A549 (cell line): ENCODE measurements around the gene RACGAP1. TPM values are rescaled to one million over a fixed set of nuclear protein-coding genes. Genes with fewer than 3 reads are reported as not detected.

Experiments used
- ATAC-seq, 2 experiments: fragments of 200-7000 bp in 1 of 2; fragments of >200 bp in 1 of 2; cut with Nextera tagmentation in 1 of 2; cut with Tn5 transposase in 1 of 2; 3 replicates each; pipeline versions ENCODE4 v1.8.0 to v1.9.1; 2018 to 2020; ENCODE audit warnings: mild to moderate bottlenecking in 1 of 2, moderate library complexity in 1 of 2
- CTCF ChIA-PET: fragments of 300-600 bp; sonication (Branson Sonifier 250); formaldehyde crosslinking; extraction: SDS; loops from one replicate; lab custom pipeline; 2021; ENCODE audit warnings: antibody characterized with exemption, inconsistent platforms; lab: Yijun Ruan, JAX
- POLR2A ChIA-PET: fragments of 350-600 bp; formaldehyde crosslinking; extraction: SDS; loops from one replicate; lab custom pipeline; 2021; ENCODE audit warnings: antibody characterized with exemption, inconsistent platforms; lab: Yijun Ruan, JAX
- DNase-seq, 2 experiments: peaks; one replicate each; pipeline versions ENCODE4 v3.0.0 to v3.0.0-alpha.2; 2011 to 2016; ENCODE audit warnings: low read depth in 1 of 2, low spot score in 1 of 2
- FAIRE-seq: peaks from 2 replicates; lab custom pipeline; 2011; peaks lifted over from hg19 to GRCh38; lab: Jason Lieb, UNC
- H3K27ac ChIP-seq, 2 experiments: fragments of >200 bp; sonication (Bioruptor Twin); formaldehyde crosslinking; 3 replicates each; pipeline ENCODE4 v1.5.1; 2016 to 2017
- H3K4me1 ChIP-seq: fragments of >200 bp; sonication (Bioruptor Twin); formaldehyde crosslinking; 3 replicates; pipeline ENCODE4 v1.6.1; 2016
- H3K4me2 ChIP-seq: fragments of >200 bp; sonication (Bioruptor Twin); formaldehyde crosslinking; 3 replicates; pipeline ENCODE4 v1.6.1; 2016
- H3K4me3 ChIP-seq: fragments of >200 bp; sonication (Bioruptor Twin); formaldehyde crosslinking; 3 replicates; pipeline ENCODE4 v1.5.1; 2016
- H3K9me3 ChIP-seq: fragments of >200 bp; sonication (Bioruptor Twin); formaldehyde crosslinking; 3 replicates; pipeline ENCODE4 v1.6.1; 2016
- BHLHE40 ChIP-seq: IDR thresholded peaks from 2 replicates; pipeline ENCODE4 v1.6.1; 2012; ENCODE audit warnings: low read depth, low read length, inconsistent platforms
- CBX8 ChIP-seq: fragments of 200-600 bp; sonication (generic); IDR thresholded peaks from 2 replicates; pipeline ENCODE4 v1.6.1; 2016
- CEBPB ChIP-seq, 2 experiments: fragments of >200 bp in 1 of 2; sonication (Bioruptor Twin) in 1 of 2; formaldehyde crosslinking in 1 of 2; IDR thresholded peaks; 2 replicates each; pipeline ENCODE4 v1.6.1; 2012 to 2016
- CHD2 ChIP-seq: fragments of 150-350 bp; IDR thresholded peaks from 2 replicates; pipeline ENCODE4 v1.6.1; 2014; ENCODE audit warnings: low read length; ENCODE audit not compliant: partially characterized antibody
- CHD4 ChIP-seq: fragments of 200-600 bp; sonication (generic); IDR thresholded peaks from 2 replicates; pipeline ENCODE4 v1.6.1; 2016; ENCODE audit warnings: antibody characterized with exemption, mild to moderate bottlenecking, borderline replicate concordance
- EHF ChIP-seq: fragments of 250-450 bp; sonication (Bioruptor Pico); IDR thresholded peaks from 2 replicates; pipeline ENCODE4 v1.5.0; 2020; ENCODE audit warnings: mild to moderate bottlenecking
- FOSB ChIP-seq: fragments of 250-450 bp; sonication (Bioruptor Pico); IDR thresholded peaks from 2 replicates; pipeline ENCODE4 v1.5.0; 2020; ENCODE audit warnings: mild to moderate bottlenecking, moderate library complexity
- FOXS1 ChIP-seq: fragments of 250-450 bp; sonication (Bioruptor Pico); IDR thresholded peaks from 2 replicates; pipeline ENCODE4 v1.5.0; 2020; ENCODE audit warnings: mild to moderate bottlenecking, moderate library complexity
- KDM5A ChIP-seq: fragments of 200-600 bp; sonication (generic); IDR thresholded peaks from 2 replicates; pipeline ENCODE4 v1.6.1; 2016; ENCODE audit warnings: antibody characterized with exemption, mild to moderate bottlenecking
- MAZ ChIP-seq: fragments of 150-350 bp; IDR thresholded peaks from 2 replicates; pipeline ENCODE4 v1.6.1; 2014; ENCODE audit warnings: antibody characterized with exemption, low read depth, low read length, borderline replicate concordance
- MYC ChIP-seq: IDR thresholded peaks from 2 replicates; pipeline ENCODE4 v1.6.1; 2012; ENCODE audit warnings: mild to moderate bottlenecking, inconsistent platforms, low read length, improper control_type of control experiment, borderline replicate concordance
- POLR2AphosphoS2 ChIP-seq: conservative IDR thresholded peaks from 2 replicates; pipeline ENCODE4 v1.6.1; 2012; ENCODE audit warnings: low read length, improper control_type of control experiment, inconsistent platforms
- RFX5 ChIP-seq: fragments of 450-650 bp; IDR thresholded peaks from 2 replicates; pipeline ENCODE4 v1.7.1; 2014; ENCODE audit warnings: antibody characterized with exemption, mild to moderate bottlenecking, moderate library complexity
- SMC3 ChIP-seq: fragments of >200 bp; sonication (Bioruptor Twin); formaldehyde crosslinking; IDR thresholded peaks from 3 replicates; pipeline ENCODE4 v1.6.1; 2018; ENCODE audit warnings: inconsistent platforms
- ZFP36 ChIP-seq: fragments of 450-650 bp; IDR thresholded peaks from 2 replicates; pipeline ENCODE4 v1.6.1; 2014; ENCODE audit warnings: borderline replicate concordance; ENCODE audit not compliant: partially characterized antibody
- WGBS: methylation state at CpG from one replicate; pipeline ENCODE4 v1.1.6; 2017; ENCODE audit errors: missing lambda C conversion rate; 5-methylcytosine and 5-hydroxymethylcytosine counted together
- polyA plus RNA-seq, 4 experiments: library from polyadenylated mRNA; depleted of rRNA in 3 of 4; stranded (reverse); fragments of >200 nt; fragmentation: RNase III in 1 of 4; extraction: RNeasy Plus Mini Kit Qiagen cat#74134 plus additional on column Dnase treatment in 1 of 4; gene quantifications; 2 replicates in 3 of 4; 3 replicates in 1 of 4; pipeline ENCODE4 v1.2.3, GENCODE V29; 2011 to 2017
- TF ChIP-seq, protein P1 (sequence below): fragments of 200-600 bp; sonication (generic); IDR thresholded peaks from 2 replicates; pipeline ENCODE4 v1.6.1; 2016; ENCODE audit warnings: antibody characterized with exemption, mild to moderate bottlenecking, moderate library complexity
- TF ChIP-seq, protein P2 (sequence below): fragments of 150-350 bp; IDR thresholded peaks from 2 replicates; pipeline ENCODE4 v1.6.1; 2014; ENCODE audit warnings: low read depth, mild to moderate bottlenecking, low read length
- TF ChIP-seq, protein P3 (sequence below): fragments of 250-450 bp; sonication (Bioruptor Pico); IDR thresholded peaks from 2 replicates; pipeline ENCODE4 v1.5.0; 2021; ENCODE audit warnings: mild to moderate bottlenecking, moderate library complexity, borderline replicate concordance
- TF ChIP-seq, protein P4 (sequence below): IDR thresholded peaks from 2 replicates; pipeline ENCODE4 v1.6.1; 2012
- TF ChIP-seq, protein P5 (sequence below): fragments of >200 bp; sonication (Bioruptor Twin); formaldehyde crosslinking; IDR thresholded peaks from 2 replicates; pipeline ENCODE4 v1.6.1; 2016

Gene RACGAP1
- polyA plus RNA-seq, 2 of the 4 experiments (the other 2 are of a cell fraction) = 103 to 107 TPM

DNA sequence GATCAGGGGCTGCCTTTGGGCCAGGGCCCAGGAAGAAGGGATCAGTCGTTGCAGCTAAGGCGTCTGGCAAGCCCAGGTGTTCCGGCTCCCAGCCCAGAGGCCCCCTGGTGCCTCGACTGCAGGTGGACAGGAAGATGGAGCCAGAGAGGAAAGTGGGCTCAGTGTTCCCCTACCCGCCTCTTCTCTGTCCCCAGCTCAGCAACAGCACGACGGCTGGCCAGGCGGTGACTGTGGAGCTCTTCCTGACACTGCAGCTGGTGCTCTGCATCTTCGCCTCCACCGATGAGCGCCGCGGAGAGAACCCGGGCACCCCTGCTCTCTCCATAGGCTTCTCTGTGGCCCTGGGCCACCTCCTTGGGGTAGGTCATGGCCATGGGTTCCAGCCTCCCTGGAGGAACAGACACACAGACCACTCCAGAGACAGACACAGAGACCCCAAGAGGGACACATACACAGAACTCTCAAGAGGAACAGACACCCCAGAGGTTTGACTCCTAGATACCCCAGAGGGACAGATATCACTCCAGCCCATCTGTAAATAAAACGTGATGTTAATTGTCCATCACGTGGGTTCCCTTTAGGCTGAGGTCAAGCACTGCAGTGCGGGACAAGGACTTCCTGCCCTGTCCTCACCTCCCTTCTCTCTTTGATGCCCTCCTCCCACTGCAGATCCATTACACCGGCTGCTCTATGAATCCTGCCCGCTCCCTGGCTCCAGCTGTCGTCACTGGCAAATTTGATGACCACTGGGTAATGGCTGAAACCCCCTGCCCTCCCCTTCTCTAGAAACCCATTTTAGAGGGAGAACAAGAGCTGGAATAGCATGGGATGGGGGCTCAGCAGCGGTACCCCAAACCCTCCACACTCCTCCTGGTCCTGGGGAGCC lies 71.1 kb downstream of the RACGAP1 start:
- TF ChIP-seq KDM5A = no peak
- TF ChIP-seq POLR2AphosphoS2 = no peak
- TF ChIP-seq, protein P1, sequence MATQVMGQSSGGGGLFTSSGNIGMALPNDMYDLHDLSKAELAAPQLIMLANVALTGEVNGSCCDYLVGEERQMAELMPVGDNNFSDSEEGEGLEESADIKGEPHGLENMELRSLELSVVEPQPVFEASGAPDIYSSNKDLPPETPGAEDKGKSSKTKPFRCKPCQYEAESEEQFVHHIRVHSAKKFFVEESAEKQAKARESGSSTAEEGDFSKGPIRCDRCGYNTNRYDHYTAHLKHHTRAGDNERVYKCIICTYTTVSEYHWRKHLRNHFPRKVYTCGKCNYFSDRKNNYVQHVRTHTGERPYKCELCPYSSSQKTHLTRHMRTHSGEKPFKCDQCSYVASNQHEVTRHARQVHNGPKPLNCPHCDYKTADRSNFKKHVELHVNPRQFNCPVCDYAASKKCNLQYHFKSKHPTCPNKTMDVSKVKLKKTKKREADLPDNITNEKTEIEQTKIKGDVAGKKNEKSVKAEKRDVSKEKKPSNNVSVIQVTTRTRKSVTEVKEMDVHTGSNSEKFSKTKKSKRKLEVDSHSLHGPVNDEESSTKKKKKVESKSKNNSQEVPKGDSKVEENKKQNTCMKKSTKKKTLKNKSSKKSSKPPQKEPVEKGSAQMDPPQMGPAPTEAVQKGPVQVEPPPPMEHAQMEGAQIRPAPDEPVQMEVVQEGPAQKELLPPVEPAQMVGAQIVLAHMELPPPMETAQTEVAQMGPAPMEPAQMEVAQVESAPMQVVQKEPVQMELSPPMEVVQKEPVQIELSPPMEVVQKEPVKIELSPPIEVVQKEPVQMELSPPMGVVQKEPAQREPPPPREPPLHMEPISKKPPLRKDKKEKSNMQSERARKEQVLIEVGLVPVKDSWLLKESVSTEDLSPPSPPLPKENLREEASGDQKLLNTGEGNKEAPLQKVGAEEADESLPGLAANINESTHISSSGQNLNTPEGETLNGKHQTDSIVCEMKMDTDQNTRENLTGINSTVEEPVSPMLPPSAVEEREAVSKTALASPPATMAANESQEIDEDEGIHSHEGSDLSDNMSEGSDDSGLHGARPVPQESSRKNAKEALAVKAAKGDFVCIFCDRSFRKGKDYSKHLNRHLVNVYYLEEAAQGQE = no peak
- TF ChIP-seq BHLHE40 = no peak
- TF ChIP-seq CBX8 = no peak
- no peak for TF ChIP-seq EHF
- TF ChIP-seq, protein P2, sequence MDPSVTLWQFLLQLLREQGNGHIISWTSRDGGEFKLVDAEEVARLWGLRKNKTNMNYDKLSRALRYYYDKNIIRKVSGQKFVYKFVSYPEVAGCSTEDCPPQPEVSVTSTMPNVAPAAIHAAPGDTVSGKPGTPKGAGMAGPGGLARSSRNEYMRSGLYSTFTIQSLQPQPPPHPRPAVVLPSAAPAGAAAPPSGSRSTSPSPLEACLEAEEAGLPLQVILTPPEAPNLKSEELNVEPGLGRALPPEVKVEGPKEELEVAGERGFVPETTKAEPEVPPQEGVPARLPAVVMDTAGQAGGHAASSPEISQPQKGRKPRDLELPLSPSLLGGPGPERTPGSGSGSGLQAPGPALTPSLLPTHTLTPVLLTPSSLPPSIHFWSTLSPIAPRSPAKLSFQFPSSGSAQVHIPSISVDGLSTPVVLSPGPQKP = no peak
- TF ChIP-seq, protein P3, sequence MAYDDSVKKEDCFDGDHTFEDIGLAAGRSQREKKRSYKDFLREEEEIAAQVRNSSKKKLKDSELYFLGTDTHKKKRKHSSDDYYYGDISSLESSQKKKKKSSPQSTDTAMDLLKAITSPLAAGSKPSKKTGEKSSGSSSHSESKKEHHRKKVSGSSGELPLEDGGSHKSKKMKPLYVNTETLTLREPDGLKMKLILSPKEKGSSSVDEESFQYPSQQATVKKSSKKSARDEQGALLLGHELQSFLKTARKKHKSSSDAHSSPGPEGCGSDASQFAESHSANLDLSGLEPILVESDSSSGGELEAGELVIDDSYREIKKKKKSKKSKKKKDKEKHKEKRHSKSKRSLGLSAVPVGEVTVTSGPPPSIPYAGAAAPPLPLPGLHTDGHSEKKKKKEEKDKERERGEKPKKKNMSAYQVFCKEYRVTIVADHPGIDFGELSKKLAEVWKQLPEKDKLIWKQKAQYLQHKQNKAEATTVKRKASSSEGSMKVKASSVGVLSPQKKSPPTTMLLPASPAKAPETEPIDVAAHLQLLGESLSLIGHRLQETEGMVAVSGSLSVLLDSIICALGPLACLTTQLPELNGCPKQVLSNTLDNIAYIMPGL (CRISPR knock-in tag) = no peak
- no peak for TF ChIP-seq CEBPB (IDR thresholded peaks at IDR 0.05)
- TF ChIP-seq FOSB (CRISPR knock-in tag) = no peak
- no peak for TF ChIP-seq CHD4
- no peak for TF ChIP-seq MYC
- TF ChIP-seq, protein P4, sequence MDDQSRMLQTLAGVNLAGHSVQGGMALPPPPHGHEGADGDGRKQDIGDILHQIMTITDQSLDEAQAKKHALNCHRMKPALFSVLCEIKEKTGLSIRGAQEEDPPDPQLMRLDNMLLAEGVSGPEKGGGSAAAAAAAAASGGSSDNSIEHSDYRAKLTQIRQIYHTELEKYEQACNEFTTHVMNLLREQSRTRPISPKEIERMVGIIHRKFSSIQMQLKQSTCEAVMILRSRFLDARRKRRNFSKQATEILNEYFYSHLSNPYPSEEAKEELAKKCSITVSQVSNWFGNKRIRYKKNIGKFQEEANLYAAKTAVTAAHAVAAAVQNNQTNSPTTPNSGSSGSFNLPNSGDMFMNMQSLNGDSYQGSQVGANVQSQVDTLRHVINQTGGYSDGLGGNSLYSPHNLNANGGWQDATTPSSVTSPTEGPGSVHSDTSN = no peak
- no peak for TF ChIP-seq SMC3
- no peak for FAIRE-seq

DNA sequence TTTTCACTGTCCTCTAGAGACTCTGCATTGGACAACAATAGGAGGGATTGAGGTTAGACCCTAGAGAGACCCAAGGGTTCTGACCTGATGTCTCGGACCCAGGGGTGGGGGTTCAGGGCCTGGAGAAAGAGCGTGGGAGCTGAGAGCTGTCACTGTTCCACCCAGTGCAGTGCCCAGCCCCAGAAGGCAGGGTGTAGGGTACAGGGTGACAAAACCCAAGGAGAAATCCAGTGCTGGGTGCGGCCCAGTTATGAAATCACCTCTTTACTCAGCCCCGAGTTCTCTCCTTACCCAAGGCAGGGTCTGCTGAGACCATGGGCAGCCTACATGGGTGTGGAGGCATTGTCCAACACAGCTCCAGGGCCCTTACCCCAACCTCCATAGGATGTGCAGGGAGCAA lies 72.1 kb downstream of the RACGAP1 start:
- no peak overlapping the region for H3K27ac ChIP-seq
- TF ChIP-seq RFX5 (no peak), ZFP36 (no peak), FOXS1 (CRISPR knock-in tag) (no peak), MAZ (no peak), CHD2 (no peak)
- TF ChIP-seq, protein P5, sequence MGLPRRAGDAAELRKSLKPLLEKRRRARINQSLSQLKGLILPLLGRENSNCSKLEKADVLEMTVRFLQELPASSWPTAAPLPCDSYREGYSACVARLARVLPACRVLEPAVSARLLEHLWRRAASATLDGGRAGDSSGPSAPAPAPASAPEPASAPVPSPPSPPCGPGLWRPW = no peak
- DNase-seq = no peak
- POLR2A ChIA-PET = no interaction called here
- ATAC-seq = no peak
- no peak for FAIRE-seq
- CTCF ChIA-PET = interaction anchor here (0.5 to 8.0 kb wide), 6 partner anchors 8 to 86 kb away, joined by 3 to 91 read pairs (median 4); no protein-coding TSS in a partner anchor
- H3K4me1 ChIP-seq = no peaks in the 10 kb centered on the region
- WGBS = 71% methylated on average over 4 of the region's 4 CpGs
- no peaks in the 10 kb centered on the region for H3K9me3 ChIP-seq
- no peak overlapping the region for H3K4me3 ChIP-seq
- no peak overlapping the region for H3K4me2 ChIP-seq

More for the DNA sequence above, 71.1 kb downstream of the RACGAP1 start:
- WGBS = 75% methylated on average over 21 of the region's 21 CpGs
- H3K4me3 ChIP-seq = no peak overlapping the region
- H3K4me2 ChIP-seq = no peak overlapping the region
- ChIA-PET POLR2A (no interaction called here), CTCF (interaction anchor here (1.0 to 8.0 kb wide), 5 partner anchors 9 to 102 kb away, joined by 3 to 91 read pairs (median 3); no protein-coding TSS in a partner anchor)
- no peaks in the 10 kb centered on the region for H3K4me1 ChIP-seq
- ATAC-seq (no peak), DNase-seq (no peak)
- H3K27ac ChIP-seq = no peak overlapping the region
- H3K9me3 ChIP-seq = no peaks in the 10 kb centered on the region
